HEK293 (cell line): Measurements from ENCODE around the gene CPAMD8.

ENCODE experiments used
- CTCF ChIA-PET: fragments of 350-600 bp; formaldehyde crosslinking; extraction: SDS; loops from one replicate; lab custom pipeline; 2021; ENCODE audit warnings: antibody characterized with exemption; lab: Yijun Ruan, JAX
- POLR2A ChIA-PET: fragments of 300-600 bp; formaldehyde crosslinking; extraction: SDS; loops from one replicate; lab custom pipeline; 2020; ENCODE audit warnings: antibody characterized with exemption, inconsistent platforms; lab: Yijun Ruan, JAX
- H3K27ac ChIP-seq: fragments of 200-500 bp; sonication (Bioruptor generic); 2 replicates; pipeline ENCODE4 v1.5.1; 2014; ENCODE audit warnings: low read depth, low read length, control low read depth, inconsistent platforms; ENCODE audit errors: extremely low read depth
- H3K36me3 ChIP-seq, 2 experiments: fragments of 200-500 bp in 1 of 2; sonication (Bioruptor generic) in 1 of 2; 1 replicate in 1 of 2; 2 replicates in 1 of 2; pipeline ENCODE4 v1.5.1; 2014 to 2017; ENCODE audit warnings: inconsistent platforms in 2 of 2, low read length in 2 of 2; ENCODE audit not compliant: control insufficient read depth in 2 of 2, insufficient read depth in 1 of 2
- H3K4me1 ChIP-seq: fragments of 200-500 bp; sonication (Bioruptor generic); 2 replicates; pipeline ENCODE4 v1.5.1; 2014; ENCODE audit warnings: mild to moderate bottlenecking, low read length, inconsistent platforms; ENCODE audit not compliant: control insufficient read depth, insufficient read depth
- H3K4me3 ChIP-seq: 2 replicates; pipeline ENCODE4 v1.5.1; 2011; ENCODE audit warnings: low read depth, mild to moderate bottlenecking, control low read depth, low read length, moderate library complexity
- H3K9me3 ChIP-seq: fragments of 200-500 bp; sonication (Bioruptor generic); 2 replicates; pipeline ENCODE4 v1.5.1; 2014; ENCODE audit warnings: low read depth, low read length, inconsistent platforms; ENCODE audit not compliant: control insufficient read depth, insufficient read depth
- EGR2 ChIP-seq: fragments of 450-650 bp; formaldehyde crosslinking; IDR thresholded peaks from 2 replicates; pipeline ENCODE4 v1.5.1; 2016; ENCODE audit warnings: low read depth, missing biosample characterization, missing genetic modification characterization
- IKZF3 ChIP-seq: fragments of 450-650 bp; IDR thresholded peaks from 2 replicates; pipeline ENCODE4 v1.5.0; 2018; ENCODE audit warnings: missing biosample characterization, mild to moderate bottlenecking, missing genetic modification characterization, moderate library complexity
- REPIN1 ChIP-seq: fragments of 450-650 bp; formaldehyde crosslinking; IDR thresholded peaks from 2 replicates; pipeline ENCODE4 v1.5.1; 2017; ENCODE audit warnings: missing biosample characterization, missing genetic modification characterization, low read depth
- SP2 ChIP-seq: fragments of 450-650 bp; formaldehyde crosslinking; IDR thresholded peaks from 2 replicates; pipeline ENCODE4 v1.5.1; 2016; ENCODE audit warnings: missing biosample characterization, missing genetic modification characterization
- TCF7L2 ChIP-seq: IDR thresholded peaks from 2 replicates; pipeline ENCODE4 v1.6.1; 2011; ENCODE audit warnings: low read depth, mild to moderate bottlenecking, inconsistent platforms, low read length, moderate library complexity, borderline replicate concordance
- YY1 ChIP-seq: fragments of 450-650 bp; formaldehyde crosslinking; IDR thresholded peaks from 2 replicates; pipeline ENCODE4 v1.5.1; 2018; ENCODE audit warnings: missing biosample characterization, missing genetic modification characterization
- ZBTB21 ChIP-seq: fragments of 450-650 bp; formaldehyde crosslinking; IDR thresholded peaks from 2 replicates; pipeline ENCODE4 v1.5.1; 2017; ENCODE audit warnings: missing biosample characterization, missing genetic modification characterization
- ZNF132 ChIP-seq: fragments of 450-650 bp; formaldehyde crosslinking; IDR thresholded peaks from 2 replicates; pipeline ENCODE4 v1.5.1; 2017; ENCODE audit warnings: missing biosample characterization, missing genetic modification characterization, borderline replicate concordance
- ZNF16 ChIP-seq: fragments of 450-650 bp; formaldehyde crosslinking; IDR thresholded peaks from 2 replicates; pipeline ENCODE4 v1.5.1; 2016; ENCODE audit warnings: low read depth, missing biosample characterization, missing genetic modification characterization
- ZNF174 ChIP-seq: fragments of 450-650 bp; formaldehyde crosslinking; IDR thresholded peaks from 2 replicates; pipeline ENCODE4 v1.5.0; 2017; ENCODE audit warnings: missing biosample characterization, mild to moderate bottlenecking, missing genetic modification characterization
- ZNF214 ChIP-seq: fragments of 450-650 bp; formaldehyde crosslinking; IDR thresholded peaks from 2 replicates; pipeline ENCODE4 v1.5.1; 2017; ENCODE audit warnings: missing biosample characterization, mild to moderate bottlenecking, missing genetic modification characterization, borderline replicate concordance
- ZNF223 ChIP-seq: fragments of 450-650 bp; formaldehyde crosslinking; IDR thresholded peaks from 2 replicates; pipeline ENCODE4 v1.5.1; 2016; ENCODE audit warnings: missing biosample characterization, missing genetic modification characterization
- ZNF23 ChIP-seq: fragments of 450-650 bp; formaldehyde crosslinking; IDR thresholded peaks from 2 replicates; pipeline ENCODE4 v1.5.1; 2016; ENCODE audit warnings: missing biosample characterization, missing genetic modification characterization, borderline replicate concordance
- ZNF324 ChIP-seq: fragments of 450-650 bp; formaldehyde crosslinking; IDR thresholded peaks from 2 replicates; pipeline ENCODE4 v1.5.1; 2016; ENCODE audit warnings: missing biosample characterization, missing genetic modification characterization
- ZNF391 ChIP-seq: fragments of 450-650 bp; formaldehyde crosslinking; IDR thresholded peaks from 2 replicates; pipeline ENCODE4 v1.5.1; 2016; ENCODE audit warnings: low read depth, missing biosample characterization, missing genetic modification characterization, borderline replicate concordance
- ZNF548 ChIP-seq: fragments of 450-650 bp; formaldehyde crosslinking; IDR thresholded peaks from 2 replicates; pipeline ENCODE4 v1.5.1; 2016; ENCODE audit warnings: missing biosample characterization, missing genetic modification characterization
- ZNF549 ChIP-seq: fragments of 450-650 bp; IDR thresholded peaks from 2 replicates; pipeline ENCODE4 v1.5.1; 2018; ENCODE audit warnings: missing biosample characterization, missing genetic modification characterization, mild to moderate bottlenecking, inconsistent platforms, moderate library complexity
- ZNF571 ChIP-seq: fragments of 450-650 bp; formaldehyde crosslinking; IDR thresholded peaks from 2 replicates; pipeline ENCODE4 v1.5.0; 2017; ENCODE audit warnings: missing biosample characterization, missing genetic modification characterization
- ZNF585B ChIP-seq: fragments of 450-650 bp; formaldehyde crosslinking; IDR thresholded peaks from 2 replicates; pipeline ENCODE4 v1.5.1; 2016; ENCODE audit warnings: missing biosample characterization, missing genetic modification characterization
- ZNF596 ChIP-seq: fragments of 450-650 bp; IDR thresholded peaks from 2 replicates; pipeline ENCODE4 v1.5.0; 2018; ENCODE audit warnings: missing biosample characterization, mild to moderate bottlenecking, missing genetic modification characterization, moderate library complexity
- ZNF626 ChIP-seq: fragments of 450-650 bp; sonication (Bioruptor Pico); formaldehyde crosslinking; IDR thresholded peaks from 2 replicates; pipeline ENCODE4 v1.5.1; 2018; ENCODE audit warnings: missing biosample characterization, missing genetic modification characterization, inconsistent platforms
- ZNF629 ChIP-seq: fragments of 450-650 bp; formaldehyde crosslinking; IDR thresholded peaks from 2 replicates; pipeline ENCODE4 v1.5.1; 2017; ENCODE audit warnings: missing biosample characterization, missing genetic modification characterization
- ZNF658 ChIP-seq: fragments of 450-650 bp; formaldehyde crosslinking; IDR thresholded peaks from 2 replicates; pipeline ENCODE4; 2016; ENCODE audit warnings: missing biosample characterization, missing genetic modification characterization
- ZNF701 ChIP-seq: fragments of 450-650 bp; formaldehyde crosslinking; IDR thresholded peaks from 2 replicates; pipeline ENCODE4 v1.5.1; 2016; ENCODE audit warnings: missing biosample characterization, missing genetic modification characterization
- ZNF777 ChIP-seq: fragments of 450-650 bp; formaldehyde crosslinking; IDR thresholded peaks from 2 replicates; pipeline ENCODE4 v1.5.1; 2017; ENCODE audit warnings: missing biosample characterization, missing genetic modification characterization, borderline replicate concordance
- ZSCAN16 ChIP-seq: fragments of 450-650 bp; formaldehyde crosslinking; IDR thresholded peaks from 2 replicates; pipeline ENCODE4 v1.5.1; 2016; ENCODE audit warnings: missing biosample characterization, missing genetic modification characterization
- TF ChIP-seq, protein P1 (sequence below): fragments of 450-650 bp; formaldehyde crosslinking; IDR thresholded peaks from 2 replicates; pipeline ENCODE4 v1.5.1; 2017; ENCODE audit warnings: missing biosample characterization, missing genetic modification characterization
- TF ChIP-seq, protein P2 (sequence below): fragments of 450-650 bp; formaldehyde crosslinking; IDR thresholded peaks from 2 replicates; pipeline ENCODE4 v1.5.1; 2017; ENCODE audit warnings: missing biosample characterization, missing genetic modification characterization

CPAMD8 gene

DNA sequence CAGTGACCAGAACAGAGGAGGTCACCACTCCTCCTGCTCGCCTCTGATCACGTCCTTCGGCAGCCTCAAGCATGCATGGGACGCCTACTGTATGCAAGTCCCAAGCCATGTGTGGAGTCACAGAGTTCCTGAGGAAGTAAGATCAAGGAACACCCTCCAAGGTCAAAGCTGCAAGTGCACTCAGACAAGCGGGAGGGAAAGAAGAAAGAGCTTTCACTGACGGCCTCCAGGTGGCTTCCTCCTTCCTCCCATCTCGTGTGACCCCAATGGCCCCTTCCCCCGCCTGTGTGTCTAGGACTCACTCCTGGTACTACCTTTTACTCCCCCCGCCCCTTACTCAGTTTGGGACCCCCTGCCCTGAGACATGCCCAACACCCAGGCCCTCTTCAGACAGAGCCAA, 42.6 kb upstream of the CPAMD8 start (continued):
- TF ChIP-seq SP2 (tag by site-specific recombination) (no peak), ZNF549 (no peak)
- TF ChIP-seq, all 188 proteins: peak for 0

DNA sequence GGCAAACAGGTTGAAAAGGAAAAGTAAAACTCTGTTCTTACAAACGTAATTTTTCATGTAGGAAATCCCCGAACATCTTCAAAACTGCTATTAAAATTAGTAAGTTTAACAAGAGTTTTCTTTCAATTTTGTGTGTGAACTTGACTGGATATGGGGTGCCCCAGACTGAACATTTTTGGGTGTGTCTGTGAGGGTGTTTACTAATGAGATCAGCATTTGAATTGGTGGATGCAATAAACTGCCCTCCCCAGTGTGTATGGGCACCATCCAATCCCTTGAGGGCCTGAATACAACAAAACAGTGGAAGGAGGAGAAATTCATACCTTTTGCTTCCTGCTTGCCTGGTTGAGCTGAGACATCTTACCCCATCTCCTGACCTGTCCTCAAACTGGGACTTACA, 36.8 kb upstream of the CPAMD8 start:
- H3K27ac ChIP-seq: no peak overlapping the region
- ChIA-PET POLR2A (no interaction called here), CTCF (interaction anchor here (0.7 kb wide), 1 partner anchor 40 kb away, joined by 3 read pairs; no protein-coding TSS in a partner anchor)
- no peaks in the 10 kb centered on the region for H3K4me1 ChIP-seq
- H3K4me3 ChIP-seq: no peak overlapping the region
- TF ChIP-seq ZNF549 (no peak), ZNF585B (no peak), ZNF214 (no peak), IKZF3 (no peak), ZNF626 (tag by site-specific recombination) (no peak), ZNF548 (no peak), ZNF701 (tag by site-specific recombination) (no peak), ZNF571 (no peak), ZNF391 (no peak), YY1 (tag by site-specific recombination) (no peak), ZNF223 (no peak)
- no peaks in the 10 kb centered on the region for H3K9me3 ChIP-seq
- peaks cover 32 to 73% of the 10 kb centered on the region in 2 experiments for H3K36me3 ChIP-seq

DNA sequence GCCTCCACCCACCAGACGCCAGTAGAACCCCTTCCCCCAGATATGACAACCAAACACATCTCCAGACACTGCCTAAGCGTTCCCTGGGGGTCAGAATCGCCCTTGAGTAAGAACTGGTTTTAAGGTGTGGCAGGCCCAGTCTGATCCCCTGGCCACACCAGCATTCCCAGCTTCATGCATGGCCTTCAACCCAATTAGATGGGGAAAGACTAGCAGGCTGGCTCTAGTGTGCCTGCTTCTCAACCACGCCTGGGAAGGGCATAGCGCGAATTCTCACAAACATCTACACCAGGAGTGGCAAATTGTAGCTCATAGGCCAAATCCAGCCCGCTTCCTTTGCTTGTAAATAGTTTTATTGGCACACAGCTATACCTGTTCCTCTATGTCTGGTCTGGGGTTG, 35.1 kb upstream of the CPAMD8 start:
- peaks cover 28 to 76% of the 10 kb centered on the region in 2 experiments for H3K36me3 ChIP-seq

DNA sequence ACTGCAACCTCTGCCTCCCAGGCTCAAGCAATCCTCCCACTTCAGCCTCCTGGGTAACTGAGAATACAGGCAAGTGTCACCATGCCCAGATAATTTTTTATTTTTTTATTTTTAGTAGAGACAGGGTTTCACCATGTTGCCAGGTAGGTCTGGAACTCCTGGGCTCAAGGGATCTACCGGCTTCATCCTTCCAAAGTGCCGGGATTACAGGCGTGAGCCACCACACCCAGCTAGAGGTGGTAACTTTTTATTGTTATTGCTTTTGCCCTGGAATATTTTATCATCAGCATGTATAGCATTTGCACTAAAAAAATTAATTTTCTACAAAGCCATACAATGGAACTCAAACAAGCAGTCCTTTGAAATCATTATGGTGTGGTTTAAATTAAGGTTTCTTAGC, 34.6 kb upstream of the CPAMD8 start:
- Histone ChIP-seq H3K4me1 (no peaks in the 10 kb centered on the region), H3K36me3 (peaks cover 27 to 72% of the 10 kb centered on the region in 2 experiments), H3K4me3 (no peak overlapping the region), H3K9me3 (no peaks in the 10 kb centered on the region), H3K27ac (no peak overlapping the region)
- TF ChIP-seq TCF7L2 (no peak), ZNF777 (tag by site-specific recombination) (no peak), ZBTB21 (tag by site-specific recombination) (no peak), ZNF132 (tag by site-specific recombination) (no peak), ZNF324 (tag by site-specific recombination) (no peak), ZNF16 (tag by site-specific recombination) (no peak), ZNF629 (tag by site-specific recombination) (no peak), ZNF658 (tag by site-specific recombination) (no peak), ZNF23 (no peak), REPIN1 (tag by site-specific recombination) (no peak), YY1 (tag by site-specific recombination) (no peak)
- TF ChIP-seq, protein P1, sequence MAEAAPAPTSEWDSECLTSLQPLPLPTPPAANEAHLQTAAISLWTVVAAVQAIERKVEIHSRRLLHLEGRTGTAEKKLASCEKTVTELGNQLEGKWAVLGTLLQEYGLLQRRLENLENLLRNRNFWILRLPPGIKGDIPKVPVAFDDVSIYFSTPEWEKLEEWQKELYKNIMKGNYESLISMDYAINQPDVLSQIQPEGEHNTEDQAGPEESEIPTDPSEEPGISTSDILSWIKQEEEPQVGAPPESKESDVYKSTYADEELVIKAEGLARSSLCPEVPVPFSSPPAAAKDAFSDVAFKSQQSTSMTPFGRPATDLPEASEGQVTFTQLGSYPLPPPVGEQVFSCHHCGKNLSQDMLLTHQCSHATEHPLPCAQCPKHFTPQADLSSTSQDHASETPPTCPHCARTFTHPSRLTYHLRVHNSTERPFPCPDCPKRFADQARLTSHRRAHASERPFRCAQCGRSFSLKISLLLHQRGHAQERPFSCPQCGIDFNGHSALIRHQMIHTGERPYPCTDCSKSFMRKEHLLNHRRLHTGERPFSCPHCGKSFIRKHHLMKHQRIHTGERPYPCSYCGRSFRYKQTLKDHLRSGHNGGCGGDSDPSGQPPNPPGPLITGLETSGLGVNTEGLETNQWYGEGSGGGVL (tag by site-specific recombination): no peak
- TF ChIP-seq, protein P2, sequence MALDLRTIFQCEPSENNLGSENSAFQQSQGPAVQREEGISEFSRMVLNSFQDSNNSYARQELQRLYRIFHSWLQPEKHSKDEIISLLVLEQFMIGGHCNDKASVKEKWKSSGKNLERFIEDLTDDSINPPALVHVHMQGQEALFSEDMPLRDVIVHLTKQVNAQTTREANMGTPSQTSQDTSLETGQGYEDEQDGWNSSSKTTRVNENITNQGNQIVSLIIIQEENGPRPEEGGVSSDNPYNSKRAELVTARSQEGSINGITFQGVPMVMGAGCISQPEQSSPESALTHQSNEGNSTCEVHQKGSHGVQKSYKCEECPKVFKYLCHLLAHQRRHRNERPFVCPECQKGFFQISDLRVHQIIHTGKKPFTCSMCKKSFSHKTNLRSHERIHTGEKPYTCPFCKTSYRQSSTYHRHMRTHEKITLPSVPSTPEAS (tag by site-specific recombination): no peak
- CTCF ChIA-PET: interaction anchor here (1.6 kb wide), 1 partner anchor 221 kb away, joined by 3 read pairs; no protein-coding TSS in a partner anchor
- POLR2A ChIA-PET: interaction anchor here (0.5 kb wide), 1 partner anchor 185 kb away, joined by 3 read pairs; no protein-coding TSS in a partner anchor

More for the DNA sequence above, 35.1 kb upstream of the CPAMD8 start:
- TF ChIP-seq EGR2 (tag by site-specific recombination): no peak
- TF ChIP-seq ZSCAN16: no peak
- no peak for TF ChIP-seq ZNF174 (tag by site-specific recombination)
- TF ChIP-seq ZNF596 (tag by site-specific recombination): no peak
- no peak for TF ChIP-seq SP2 (tag by site-specific recombination)
- H3K4me1 ChIP-seq: no peaks in the 10 kb centered on the region
- CTCF ChIA-PET: interaction anchor here (1.6 kb wide), 1 partner anchor 221 kb away, joined by 3 read pairs; no protein-coding TSS in a partner anchor
- H3K4me3 ChIP-seq: no peak overlapping the region
- POLR2A ChIA-PET: interaction anchor here (0.5 kb wide), 1 partner anchor 184 kb away, joined by 3 read pairs; no protein-coding TSS in a partner anchor
- H3K27ac ChIP-seq: no peak overlapping the region
- H3K9me3 ChIP-seq: no peaks in the 10 kb centered on the region
